H1 (cell line): ENCODE data around the gene BHLHE23. TPM values are rescaled to one million over a fixed set of nuclear protein-coding genes. Genes with fewer than 3 reads are reported as not detected.

ENCODE experiments used
- CHD7 ChIP-seq: fragments of 300-600 bp; sonication (generic); IDR thresholded peaks from 2 replicates; pipeline ENCODE4 v1.7.1; 2012; ENCODE audit warnings: low read length, moderate library complexity, mild to moderate bottlenecking, inconsistent platforms; ENCODE audit not compliant: insufficient replicate concordance
- JUND ChIP-seq: IDR thresholded peaks from 2 replicates; pipeline ENCODE4 v1.6.1; 2011; ENCODE audit warnings: mild to moderate bottlenecking, improper control_type of control experiment, low read length
- SP1 ChIP-seq: IDR thresholded peaks from 2 replicates; pipeline ENCODE4 v1.6.1; 2011; ENCODE audit warnings: low read depth, low read length
- polyA plus RNA-seq, 7 experiments: library from polyadenylated mRNA; depleted of rRNA in 3 of 7; stranded (reverse) in 5 of 7; unstranded in 2 of 7; fragments of >200 nt in 5 of 7; fragments of 200-250 nt in 2 of 7; gene quantifications; 1 replicate in 5 of 7; 2 replicates in 1 of 7; 4 replicates in 1 of 7; pipeline versions ENCODE4 v1.2.1 to v1.2.3, GENCODE V29; 2011 to 2013; ENCODE audit warnings: missing spikeins in 2 of 7, mixed read lengths in 2 of 7
- total RNA-seq: library from RNA; stranded (reverse); fragmentation: NEBNext Ultra II Directional; extraction: Animal tissue kit (Norgen Biotek cat#: 25700); gene quantifications from 2 replicates; pipeline ENCODE4 v1.2.1, GENCODE V29; 2021

BHLHE23 gene
- total and polyA plus RNA-seq, 2 of the 8 experiments (the other 6 are each of a cell fraction or from before 2014, with no cell fraction given), result 0.47 TPM; not detected in 1

GRCh38 chr20:62958388-62959100 is 48.2 kb downstream of the BHLHE23 start (continued):
- TF ChIP-seq JUND, result no peak
- no peak for TF ChIP-seq CHD7
- no peak for TF ChIP-seq SP1
